Tibial nerve (tissue), 4 donors: ENCODE results near the gene SUMO3.

ENCODE experiments used
- EP300 ChIP-seq, 2 donors: sonication (generic); formaldehyde crosslinking; IDR thresholded peaks; one replicate each; pipeline ENCODE4 v1.6.1; 2017; ENCODE audit warnings: antibody characterized with exemption in 2 of 2, mild to moderate bottlenecking in 1 of 2
- TF ChIP-seq, protein P1 (sequence below), 5 experiments: fragments of 200-600 bp in 3 of 5; fragments of 450-650 bp in 2 of 5; sonication (generic) in 3 of 5; IDR thresholded peaks; one replicate each; pipeline ENCODE4 v1.5.1; 2016 to 2019; ENCODE audit warnings: antibody characterized with exemption in 5 of 5, mild to moderate bottlenecking in 3 of 5, moderate library complexity in 2 of 5

DNA sequence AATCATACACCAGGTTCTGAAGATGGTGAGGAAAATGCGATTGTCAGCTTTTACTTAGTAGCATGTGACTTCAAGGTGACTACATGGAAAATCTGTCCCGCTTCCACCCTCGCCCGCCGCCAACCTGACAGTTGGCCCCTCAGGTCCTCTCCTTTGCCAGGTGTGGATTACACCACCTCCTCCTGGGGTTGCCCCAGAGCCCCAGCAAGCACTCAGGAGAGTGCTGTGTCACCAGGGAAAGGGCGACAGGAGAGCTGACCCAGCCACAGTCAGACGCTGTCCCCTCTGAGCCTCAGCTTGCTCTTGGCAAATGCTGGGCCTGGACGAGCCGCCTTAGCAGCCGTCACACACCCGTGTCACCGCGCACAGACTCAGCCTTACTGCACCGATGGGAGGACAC lies 37.7 kb upstream of the SUMO3 start:
- TF ChIP-seq, protein P1, sequence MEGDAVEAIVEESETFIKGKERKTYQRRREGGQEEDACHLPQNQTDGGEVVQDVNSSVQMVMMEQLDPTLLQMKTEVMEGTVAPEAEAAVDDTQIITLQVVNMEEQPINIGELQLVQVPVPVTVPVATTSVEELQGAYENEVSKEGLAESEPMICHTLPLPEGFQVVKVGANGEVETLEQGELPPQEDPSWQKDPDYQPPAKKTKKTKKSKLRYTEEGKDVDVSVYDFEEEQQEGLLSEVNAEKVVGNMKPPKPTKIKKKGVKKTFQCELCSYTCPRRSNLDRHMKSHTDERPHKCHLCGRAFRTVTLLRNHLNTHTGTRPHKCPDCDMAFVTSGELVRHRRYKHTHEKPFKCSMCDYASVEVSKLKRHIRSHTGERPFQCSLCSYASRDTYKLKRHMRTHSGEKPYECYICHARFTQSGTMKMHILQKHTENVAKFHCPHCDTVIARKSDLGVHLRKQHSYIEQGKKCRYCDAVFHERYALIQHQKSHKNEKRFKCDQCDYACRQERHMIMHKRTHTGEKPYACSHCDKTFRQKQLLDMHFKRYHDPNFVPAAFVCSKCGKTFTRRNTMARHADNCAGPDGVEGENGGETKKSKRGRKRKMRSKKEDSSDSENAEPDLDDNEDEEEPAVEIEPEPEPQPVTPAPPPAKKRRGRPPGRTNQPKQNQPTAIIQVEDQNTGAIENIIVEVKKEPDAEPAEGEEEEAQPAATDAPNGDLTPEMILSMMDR (IDR thresholded peaks at IDR 0.05), result no peak
- no peak for TF ChIP-seq EP300 (IDR thresholded peaks at IDR 0.05)
